ENCODE results near the gene CASP3. TPM values are rescaled to one million over a fixed set of nuclear protein-coding genes. Genes with fewer than 3 reads are reported as not detected.

Gene CASP3
- total RNA-seq = 54.8 and 115 TPM in 2 replicates

- DNase-seq (ENCODE audit: low read depth) = peak; percentile 74
These were observed at the start of gene CASP3, which contains the start of gene PRIMPOL for GRCh38 chr4:184649026-184649970. Gene CASP3 (minus strand): TSS chr4:184649447. CDS start chr4:184638453, 10,994 bp downstream. Gene PRIMPOL (plus strand): TSS chr4:184649738. CDS start chr4:184657141, 7,403 bp downstream.

- DNase-seq (ENCODE audit: low read depth) = no peak
These were observed 48.7 kb upstream of the CASP3 start for GRCh38 chr4:184697956-184698355.

DNA sequence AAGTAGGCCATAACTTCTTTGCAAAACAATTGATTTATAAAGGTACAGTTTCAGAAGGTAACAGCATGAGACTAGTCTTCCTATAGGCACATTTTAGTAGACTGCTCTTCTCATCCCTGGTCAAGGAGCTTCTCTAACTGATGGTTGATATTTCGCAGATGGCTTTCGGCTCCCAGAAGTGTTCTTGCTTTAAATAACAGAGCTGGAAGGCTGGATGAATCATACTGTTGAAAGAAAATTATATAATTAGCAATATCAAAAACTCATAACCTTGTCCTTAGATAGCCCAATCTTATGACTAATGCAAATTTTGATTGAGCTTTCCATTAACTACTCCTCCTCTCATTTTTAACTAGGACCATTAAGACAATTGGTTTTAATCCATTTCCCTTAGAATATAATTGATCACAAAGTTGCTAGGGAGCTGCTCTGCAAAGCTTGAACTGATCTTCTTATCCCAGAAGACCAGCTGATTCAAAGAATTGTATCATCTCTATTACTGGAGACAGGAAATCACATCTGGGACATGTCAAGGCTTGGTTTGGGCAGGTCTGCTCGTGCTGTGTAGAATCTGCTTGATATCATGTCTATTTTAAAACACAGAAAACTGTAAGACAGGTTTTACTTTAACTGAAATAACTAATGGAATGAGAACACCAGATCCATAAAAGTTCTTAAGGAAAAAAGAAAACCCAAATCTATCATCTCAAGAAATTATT lies 46.1 kb upstream of the CASP3 start:
- no peak for DNase-seq (ENCODE audit: low read depth)

DNA sequence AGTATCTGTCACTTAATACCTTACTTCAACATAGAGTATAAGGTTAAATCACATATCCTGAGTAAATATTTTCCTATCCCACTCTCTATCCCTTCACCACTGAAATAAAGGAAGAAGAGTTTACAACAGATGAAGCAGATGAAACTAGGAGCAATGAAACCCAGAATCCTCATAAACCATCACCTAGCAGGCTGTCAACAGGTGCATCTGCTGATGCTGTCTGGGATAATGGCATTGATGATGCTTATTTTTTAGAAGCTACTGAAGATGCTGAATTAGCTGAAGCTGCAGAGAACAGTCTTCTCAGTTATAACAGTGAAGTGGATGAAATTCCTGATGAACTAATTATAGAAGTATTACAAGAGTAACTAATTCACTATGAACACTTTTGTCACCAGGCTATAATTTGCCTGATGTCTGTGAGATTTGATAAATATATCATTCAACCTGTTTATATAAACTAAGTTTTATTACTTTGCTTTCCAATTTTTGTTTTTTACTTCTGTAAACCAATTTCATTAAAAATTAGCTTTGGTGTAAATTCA lies 45.2 kb upstream of the CASP3 start:
- DNase-seq (ENCODE audit: low read depth) = no peak

- DNase-seq (ENCODE audit: low read depth) = no peak
These were observed 43.8 kb upstream of the CASP3 start for GRCh38 chr4:184693056-184693455.

DNA sequence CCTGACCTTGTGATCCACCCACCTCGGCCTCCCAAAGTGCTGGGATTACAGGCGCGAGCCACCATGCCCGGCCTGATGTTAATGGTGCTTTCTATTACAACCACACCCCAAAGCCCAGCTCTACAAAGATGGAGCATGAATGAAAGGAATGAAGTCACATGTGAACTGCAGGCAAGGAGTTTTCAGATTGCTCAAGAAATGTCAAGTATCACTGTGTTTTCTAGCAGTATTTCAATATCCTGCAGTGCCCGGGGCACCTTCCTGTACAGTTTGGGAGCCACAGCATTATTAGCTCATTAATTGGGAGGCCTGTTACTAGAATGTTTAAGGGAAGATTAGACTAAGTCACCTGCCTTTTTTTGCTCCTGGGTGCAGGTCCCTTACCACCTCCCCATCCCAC lies 40.4 kb upstream of the CASP3 start:
- peak; percentile 33 for DNase-seq (ENCODE audit: low read depth)

- DNase-seq (ENCODE audit: low read depth) = peak; percentile 88
These were observed 39.2 kb upstream of the CASP3 start for GRCh38 chr4:184688447-184688846.

GRCh38 chr4:184688005-184688404 lies 38.8 kb upstream of the CASP3 start:
- no peak for DNase-seq (ENCODE audit: low read depth)

GRCh38 chr4:184684491-184685189 lies 35.4 kb upstream of the CASP3 start:
- no peak for DNase-seq (ENCODE audit: low read depth)

- DNase-seq (ENCODE audit: low read depth) = no peak
These were observed 32.7 kb upstream of the CASP3 start for GRCh38 chr4:184681916-184682315.

- DNase-seq (ENCODE audit: low read depth) = no peak
These were observed 31.5 kb upstream of the CASP3 start for GRCh38 chr4:184680698-184681097.

- DNase-seq (ENCODE audit: low read depth) = no peak
These were observed 26.7 kb upstream of the CASP3 start for GRCh38 chr4:184675821-184676492.

DNA sequence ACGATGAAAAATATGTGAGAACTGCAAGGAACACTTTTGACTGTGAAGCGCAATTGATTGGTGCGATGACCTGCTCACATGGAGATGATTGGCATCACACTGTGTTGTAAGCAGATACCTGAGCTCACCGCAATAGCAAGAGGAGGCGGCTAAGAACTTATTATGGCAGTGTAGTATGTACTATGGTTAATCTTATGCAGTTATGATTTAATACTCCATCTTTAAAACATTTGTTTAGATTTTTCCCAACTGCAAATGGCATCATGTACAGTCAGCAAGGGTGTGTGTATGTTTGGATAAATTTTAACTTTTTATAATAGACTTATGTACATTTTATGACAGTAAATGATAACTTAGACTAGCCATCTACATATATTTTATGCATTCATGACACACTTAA lies 25.8 kb upstream of the CASP3 start:
- DNase-seq (ENCODE audit: low read depth) = no peak

DNA sequence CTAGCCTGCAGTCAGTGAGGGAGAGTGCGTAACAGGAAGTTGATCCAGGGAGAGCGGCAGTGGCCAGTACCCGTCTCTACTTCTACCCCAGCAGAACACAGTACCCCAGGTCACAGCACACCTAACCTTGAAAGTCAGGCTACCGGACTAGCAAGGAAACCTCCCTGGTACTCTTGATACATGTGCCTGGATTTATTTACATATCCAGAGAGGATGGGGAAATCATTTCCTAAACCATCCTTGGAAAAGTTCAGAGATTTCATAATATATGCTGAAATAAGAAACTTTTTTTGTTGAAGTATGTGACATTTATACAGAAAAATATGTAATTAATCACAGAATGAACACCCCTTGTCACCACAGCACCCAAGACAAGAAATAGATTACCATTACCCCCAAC lies 24.8 kb upstream of the CASP3 start:
- DNase-seq (ENCODE audit: low read depth) = no peak

DNA sequence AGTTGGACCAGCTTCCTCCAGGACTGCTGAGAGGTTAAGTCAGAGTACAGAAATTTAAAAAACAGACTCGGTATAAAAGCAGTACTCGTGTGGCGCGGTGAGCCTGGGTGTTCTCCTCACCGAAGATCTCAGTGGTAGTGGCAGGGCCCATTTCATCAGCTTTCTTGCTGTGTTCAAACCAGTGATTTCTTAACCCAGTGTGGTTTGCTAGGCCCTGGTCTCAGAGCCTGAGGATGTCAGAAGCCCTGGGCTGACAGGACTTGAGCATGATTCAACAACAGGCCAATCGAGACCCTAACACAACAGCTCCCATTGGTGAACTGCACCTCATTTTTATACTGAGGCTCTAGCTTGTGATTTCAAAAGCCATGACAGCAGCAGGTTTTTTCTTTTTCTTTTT lies 23.5 kb upstream of the CASP3 start:
- no peak for DNase-seq (ENCODE audit: low read depth)

GRCh38 chr4:184671101-184671500 lies 21.9 kb upstream of the CASP3 start:
- no peak for DNase-seq (ENCODE audit: low read depth)

DNA sequence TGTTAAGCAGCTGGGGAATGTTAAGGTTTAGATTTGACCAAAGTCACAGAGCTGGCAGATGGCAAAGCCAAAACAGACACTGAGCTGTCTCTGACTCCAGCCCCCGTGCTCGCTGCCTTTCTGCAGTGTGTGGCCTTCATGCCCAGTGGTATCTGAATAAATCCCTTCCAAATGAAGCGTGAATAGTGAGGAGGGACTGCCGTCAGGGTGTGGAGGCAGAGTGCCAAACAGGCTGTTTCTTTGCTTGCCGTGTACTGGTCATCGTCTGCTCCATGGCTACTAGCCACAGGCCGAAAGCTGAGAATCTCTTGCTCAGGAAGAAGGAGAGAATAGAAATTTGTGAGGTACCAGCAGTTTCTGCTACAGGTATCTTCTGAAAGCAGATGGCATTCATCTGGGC lies 20.0 kb upstream of the CASP3 start:
- no peak for DNase-seq (ENCODE audit: low read depth)

- DNase-seq (ENCODE audit: low read depth) = no peak
These were observed 19.4 kb upstream of the CASP3 start for GRCh38 chr4:184668511-184669114.

DNA sequence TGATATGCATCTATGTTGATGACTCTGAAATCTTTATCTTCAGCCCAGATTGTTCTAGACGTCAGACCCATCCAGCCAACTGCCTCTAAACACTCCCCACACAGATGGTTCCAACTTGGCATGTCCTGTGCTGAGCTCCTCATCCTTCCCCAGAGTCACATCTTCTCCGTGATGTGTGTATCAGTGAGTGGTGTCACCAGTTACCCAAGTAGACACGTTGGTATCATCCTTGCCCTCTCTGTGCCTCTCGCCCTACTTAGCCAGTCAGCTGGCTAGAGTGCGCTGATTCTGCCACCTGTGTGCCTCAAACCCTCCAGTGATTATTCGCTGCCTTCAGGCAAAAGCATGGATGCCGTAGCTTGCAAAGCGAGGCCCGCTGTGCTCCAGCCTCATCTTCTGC lies 18.8 kb upstream of the CASP3 start:
- no peak for DNase-seq (ENCODE audit: low read depth)

DNA sequence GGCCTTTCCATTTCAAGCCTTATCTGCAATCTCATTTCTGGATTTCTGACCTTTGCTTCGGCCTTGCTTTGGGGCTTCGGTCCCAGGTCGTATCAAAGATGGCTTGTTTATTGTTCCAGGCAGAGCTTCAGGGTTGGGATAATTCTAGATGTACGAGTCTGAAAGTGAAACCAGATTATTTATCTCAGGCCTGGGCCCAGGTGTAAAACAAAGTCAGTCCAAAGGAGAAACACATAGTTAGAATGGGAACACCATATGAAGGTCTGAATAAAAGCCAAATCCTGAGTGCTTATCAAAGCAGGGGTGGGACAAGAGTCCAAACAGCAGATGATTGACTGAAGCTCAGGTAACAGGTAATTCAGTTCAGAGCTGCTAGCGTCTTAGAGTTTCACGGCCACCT lies 17.4 kb upstream of the CASP3 start:
- no peak for DNase-seq (ENCODE audit: low read depth)
